Mammary epithelial cell (primary cell): ENCODE measurements around the gene ZNF497.

ENCODE experiments used
- CTCF ChIP-seq, 2 donors: IDR thresholded peaks in 1 of 2; conservative IDR thresholded peaks in 1 of 2; 2 replicates each; pipeline ENCODE4 v1.5.1; 2011 to 2012; ENCODE audit warnings: inconsistent platforms in 2 of 2, low read length in 2 of 2, mild to moderate bottlenecking in 2 of 2, control low read depth in 1 of 2, low read depth in 1 of 2; ENCODE audit not compliant: insufficient read depth in 1 of 2; ENCODE audit errors: extremely low read depth in 1 of 2
- EZH2 ChIP-seq: IDR thresholded peaks from 2 replicates; pipeline ENCODE4 v1.6.1; 2012; ENCODE audit warnings: low read length, inconsistent platforms, borderline replicate concordance

GRCh38 chr19:58400316-58400915, 37.9 kb upstream of the ZNF497 start:
- TF ChIP-seq CTCF (conservative IDR thresholded peaks at IDR 0.05 in 1 of 2, IDR thresholded peaks at IDR 0.05 in 1 of 2; ENCODE audit: extremely low read depth in 1 of 2, insufficient read depth in 1 of 2, low read depth in 1 of 2, low read length in 2 of 2): no peak
- TF ChIP-seq EZH2: no peak
